Trophoblast cell (in vitro differentiated cells and primary cell): Measurements from ENCODE around the gene SDHA.

ENCODE experiments used
- DNase-seq, 2 donors: peaks; one replicate each; pipeline ENCODE4 v3.0.0-alpha.2; 2016
- H2AFZ ChIP-seq: 2 replicates; pipeline ENCODE4 v1.6.1; 2013; ENCODE audit warnings: low read length, moderate library complexity, mild to moderate bottlenecking; ENCODE audit not compliant: insufficient read depth, poor library complexity
- H2AK5ac ChIP-seq: 2 replicates; pipeline ENCODE4 v1.6.1; 2013; ENCODE audit warnings: mild to moderate bottlenecking, low read length
- H2BK120ac ChIP-seq: 2 replicates; pipeline ENCODE4 v1.6.1; 2013; ENCODE audit warnings: low read length, mild to moderate bottlenecking, moderate library complexity; ENCODE audit not compliant: insufficient read depth, poor library complexity
- H2BK12ac ChIP-seq: 2 replicates; pipeline ENCODE4 v1.6.1; 2013; ENCODE audit warnings: mild to moderate bottlenecking, low read length, moderate library complexity
- H2BK5ac ChIP-seq: 2 replicates; pipeline ENCODE4 v1.6.1; 2013; ENCODE audit warnings: low read length, low read depth, moderate library complexity, mild to moderate bottlenecking; ENCODE audit not compliant: poor library complexity
- H3K14ac ChIP-seq: 2 replicates; pipeline ENCODE4 v1.6.1; 2013; ENCODE audit warnings: mild to moderate bottlenecking, low read length
- H3K18ac ChIP-seq: 2 replicates; pipeline ENCODE4 v1.6.1; 2013; ENCODE audit warnings: mild to moderate bottlenecking, low read length
- H3K23ac ChIP-seq: 2 replicates; pipeline ENCODE4 v1.6.1; 2013; ENCODE audit warnings: low read length
- H3K27ac ChIP-seq: 2 replicates; pipeline ENCODE4 v1.5.1; 2013; ENCODE audit warnings: low read depth, mild to moderate bottlenecking, inconsistent platforms, low read length, moderate library complexity
- H3K27me3 ChIP-seq: 2 replicates; pipeline ENCODE4 v1.6.1; 2013; ENCODE audit warnings: inconsistent platforms, mild to moderate bottlenecking, low read length, moderate library complexity; ENCODE audit not compliant: insufficient read depth
- H3K36me3 ChIP-seq, 2 experiments: 1 replicate in 1 of 2; 2 replicates in 1 of 2; pipeline ENCODE4 v1.6.1; 2013; ENCODE audit warnings: low read length in 2 of 2, mild to moderate bottlenecking in 2 of 2, moderate library complexity in 1 of 2; ENCODE audit not compliant: insufficient read depth in 2 of 2, control insufficient read depth in 1 of 2
- H3K4ac ChIP-seq: 2 replicates; pipeline ENCODE4 v1.6.1; 2013; ENCODE audit warnings: low read depth, mild to moderate bottlenecking, low read length, moderate library complexity
- H3K4me1 ChIP-seq, 2 experiments: 1 replicate in 1 of 2; 2 replicates in 1 of 2; pipeline ENCODE4 v1.6.1; 2013; ENCODE audit warnings: low read length in 2 of 2, mild to moderate bottlenecking in 2 of 2, moderate library complexity in 1 of 2; ENCODE audit not compliant: insufficient read depth in 2 of 2, control insufficient read depth in 1 of 2
- H3K4me2 ChIP-seq: 2 replicates; pipeline ENCODE4 v1.6.1; 2013; ENCODE audit warnings: inconsistent platforms, mild to moderate bottlenecking, low read length, moderate library complexity
- H3K4me3 ChIP-seq: 2 replicates; pipeline ENCODE4 v1.5.1; 2013; ENCODE audit warnings: mild to moderate bottlenecking, low read depth, low read length, inconsistent platforms
- H3K79me1 ChIP-seq: one replicate; pipeline ENCODE4 v1.6.1; 2013; ENCODE audit warnings: low read length
- H3K79me2 ChIP-seq: 2 replicates; pipeline ENCODE4 v1.6.1; 2013; ENCODE audit warnings: low read length, mild to moderate bottlenecking; ENCODE audit not compliant: control insufficient read depth, insufficient read depth, poor library complexity
- H3K9ac ChIP-seq: 2 replicates; pipeline ENCODE4 v1.6.1; 2013; ENCODE audit warnings: mild to moderate bottlenecking, low read length
- H3K9me3 ChIP-seq: 2 replicates; pipeline ENCODE4 v1.6.1; 2013; ENCODE audit warnings: low read depth, mild to moderate bottlenecking, control low read depth, inconsistent platforms, low read length; ENCODE audit not compliant: insufficient read depth
- H4K12ac ChIP-seq: 2 replicates; pipeline ENCODE4 v1.6.1; 2013; ENCODE audit warnings: low read depth, mild to moderate bottlenecking, low read length, moderate library complexity
- H4K8ac ChIP-seq: 2 replicates; pipeline ENCODE4 v1.6.1; 2013; ENCODE audit warnings: low read depth, mild to moderate bottlenecking, low read length, moderate library complexity
- H4K91ac ChIP-seq: one replicate; pipeline ENCODE4 v1.6.1; 2013; ENCODE audit warnings: low read depth, mild to moderate bottlenecking, low read length, moderate library complexity
- WGBS: extraction: QIAGEN DNeasy Blood & Tissue Kit; methylation state at CpG from one replicate; pipeline ENCODE4 v1.1.7; 2013; ENCODE audit warnings: missing lambda C conversion rate; ENCODE audit not compliant: insufficient read length, insufficient coverage; ENCODE audit errors: extremely low coverage; 5-methylcytosine and 5-hydroxymethylcytosine counted together

SDHA gene

GRCh38 chr5:198516-199196, 19.5 kb upstream of the SDHA start:
- WGBS, result no CpG with 5 or more reads among the region's 21 CpGs
- no peak overlapping the region for H3K4me2 ChIP-seq
- no peak overlapping the region for H3K14ac ChIP-seq
- H2AFZ ChIP-seq, result no peak overlapping the region
- H3K27ac ChIP-seq, result no peak overlapping the region
- H3K79me1 ChIP-seq, result no peaks in the 10 kb centered on the region
- H3K4me3 ChIP-seq, result no peak overlapping the region
- H3K9ac ChIP-seq, result no peak overlapping the region
- H2BK5ac ChIP-seq, result no peak overlapping the region
- H2AK5ac ChIP-seq, result no peak overlapping the region
- H3K4ac ChIP-seq, result no peak overlapping the region
- H4K12ac ChIP-seq, result no peak overlapping the region
- no peaks in the 10 kb centered on the region for H3K4me1 ChIP-seq
- H4K8ac ChIP-seq, result no peak overlapping the region
- H3K18ac ChIP-seq, result no peak overlapping the region
- H3K23ac ChIP-seq, result no peak overlapping the region
- H4K91ac ChIP-seq, result no peak overlapping the region
- no peak overlapping the region for H2BK120ac ChIP-seq
- H2BK12ac ChIP-seq, result no peak overlapping the region
- DNase-seq, result no peak
- no peaks in the 10 kb centered on the region for H3K9me3 ChIP-seq
- peaks cover 2% of the 10 kb centered on the region for H3K79me2 ChIP-seq
- no peaks in the 10 kb centered on the region for H3K27me3 ChIP-seq
- H3K36me3 ChIP-seq, result peaks cover 5 to 7% of the 10 kb centered on the region in 2 experiments

- Histone ChIP-seq H3K9ac (no peak overlapping the region), H3K4me1 (no peaks in the 10 kb centered on the region), H3K23ac (no peak overlapping the region), H4K8ac (no peak overlapping the region), H3K79me2 (peaks cover 2% of the 10 kb centered on the region), H4K91ac (no peak overlapping the region), H3K18ac (no peak overlapping the region), H3K4me2 (no peak overlapping the region), H3K9me3 (no peaks in the 10 kb centered on the region), H3K36me3 (peaks cover 10 to 13% of the 10 kb centered on the region in 2 experiments), H2BK120ac (no peak overlapping the region), H3K4ac (no peak overlapping the region), H3K79me1 (no peaks in the 10 kb centered on the region), H2AFZ (no peak overlapping the region), H2BK5ac (no peak overlapping the region), H3K27me3 (no peaks in the 10 kb centered on the region), H3K27ac (no peak overlapping the region), H2BK12ac (no peak overlapping the region), H3K4me3 (no peak overlapping the region), H2AK5ac (no peak overlapping the region), H4K12ac (no peak overlapping the region), H3K14ac (no peak overlapping the region)
- no peak for DNase-seq
- WGBS, result no CpG with 5 or more reads among the region's 16 CpGs
These were observed 18.7 kb upstream of the SDHA start for GRCh38 chr5:199197-199949.

- Histone ChIP-seq H2BK5ac (no peak overlapping the region), H3K9me3 (no peaks in the 10 kb centered on the region), H4K8ac (no peak overlapping the region), H3K9ac (no peak overlapping the region), H2BK120ac (no peak overlapping the region), H3K4me3 (no peak overlapping the region), H3K18ac (no peak overlapping the region), H3K27me3 (no peaks in the 10 kb centered on the region), H3K4me2 (no peak overlapping the region), H2AK5ac (no peak overlapping the region), H3K36me3 (peaks cover 13 to 16% of the 10 kb centered on the region in 2 experiments), H4K91ac (no peak overlapping the region), H3K4ac (no peak overlapping the region), H4K12ac (no peak overlapping the region), H2AFZ (no peak overlapping the region), H3K14ac (no peak overlapping the region), H3K79me2 (peaks cover 2% of the 10 kb centered on the region), H3K4me1 (no peaks in the 10 kb centered on the region), H3K27ac (no peak overlapping the region), H3K23ac (no peak overlapping the region), H2BK12ac (no peak overlapping the region), H3K79me1 (no peaks in the 10 kb centered on the region)
- no CpG with 5 or more reads among the region's 23 CpGs for WGBS
- DNase-seq, result no peak
These were observed 18.0 kb upstream of the SDHA start for GRCh38 chr5:199950-200645.

- Histone ChIP-seq H3K4me3 (no peak overlapping the region), H3K4me2 (no peak overlapping the region), H4K12ac (no peak overlapping the region), H3K9ac (no peak overlapping the region), H3K79me2 (peaks cover 2% of the 10 kb centered on the region), H3K9me3 (no peaks in the 10 kb centered on the region), H3K27me3 (no peaks in the 10 kb centered on the region), H3K27ac (no peak overlapping the region), H4K8ac (no peak overlapping the region), H3K14ac (no peak overlapping the region), H3K23ac (no peak overlapping the region), H3K79me1 (no peaks in the 10 kb centered on the region), H2BK5ac (no peak overlapping the region), H2BK12ac (no peak overlapping the region), H3K36me3 (peaks cover 18 to 22% of the 10 kb centered on the region in 2 experiments), H3K4me1 (no peaks in the 10 kb centered on the region), H3K4ac (no peak overlapping the region), H2BK120ac (no peak overlapping the region), H3K18ac (no peak overlapping the region), H4K91ac (no peak overlapping the region), H2AK5ac (no peak overlapping the region), H2AFZ (no peak overlapping the region)
- DNase-seq, result no peak
- WGBS, result no CpG with 5 or more reads among the region's 4 CpGs
These were observed 17.1 kb upstream of the SDHA start for GRCh38 chr5:200985-201384.
